GM12892 (cell line): ENCODE data around the gene UMPS.

ENCODE experiments used
- POLR2A ChIP-seq: IDR thresholded peaks from 2 replicates; pipeline ENCODE4 v1.6.1; 2011; ENCODE audit warnings: low read depth, low read length, control low read depth
- POLR2AphosphoS5 ChIP-seq: IDR thresholded peaks from 2 replicates; pipeline ENCODE4 v1.6.1; 2011; ENCODE audit warnings: low read depth, low read length, control low read depth

GRCh38 chr3:124769462-124769861 is 39.2 kb downstream of the UMPS start:
- TF ChIP-seq POLR2A (no peak), POLR2AphosphoS5 (no peak)
